ENCODE data around the gene DNAI7. TPM values are rescaled to one million over a fixed set of nuclear protein-coding genes. Genes with fewer than 3 reads are reported as not detected.

DNAI7 gene
- not detected in 2 replicates for total RNA-seq

GRCh38 chr12:25195056-25195971, at the start of gene DNAI7, which contains the start of gene ETFRF1:
DNAI7 (minus strand) TSS chr12:25195160; CDS start chr12:25195078, 82 bp downstream.
ETFRF1 (plus strand) TSS chr12:25195237; CDS start chr12:25203957, 8,720 bp downstream.
- DNase-seq (ENCODE audit: low read depth, low spot score) = peak; percentile 84

- DNase-seq (ENCODE audit: low read depth, low spot score) = no peak
Measured at GRCh38 chr12:25243680-25243990, 48.7 kb upstream of the DNAI7 start.

GRCh38 chr12:25242981-25243679, 48.2 kb upstream of the DNAI7 start:
- no peak for DNase-seq (ENCODE audit: low read depth, low spot score)

- no peak for DNase-seq (ENCODE audit: low read depth, low spot score)
Measured at GRCh38 chr12:25241167-25242020, 46.4 kb upstream of the DNAI7 start.

GRCh38 chr12:25236626-25237025, 41.7 kb upstream of the DNAI7 start:
- DNase-seq (ENCODE audit: low read depth, low spot score) = no peak

- no peak for DNase-seq (ENCODE audit: low read depth, low spot score)
Measured at GRCh38 chr12:25236190-25236589, 41.2 kb upstream of the DNAI7 start.

GRCh38 chr12:25213338-25213737, 18.4 kb upstream of the DNAI7 start:
- DNase-seq (ENCODE audit: low read depth, low spot score) = no peak

GRCh38 chr12:25208554-25208953, 13.6 kb upstream of the DNAI7 start:
- no peak for DNase-seq (ENCODE audit: low read depth, low spot score)

GRCh38 chr12:25207846-25208245, 12.9 kb upstream of the DNAI7 start:
- DNase-seq (ENCODE audit: low read depth, low spot score) = no peak

GRCh38 chr12:25207411-25207810, 12.5 kb upstream of the DNAI7 start:
- DNase-seq (ENCODE audit: low read depth, low spot score) = no peak

GRCh38 chr12:25202137-25202536, 7.2 kb upstream of the DNAI7 start:
- DNase-seq (ENCODE audit: low read depth, low spot score) = no peak

- DNase-seq (ENCODE audit: low read depth, low spot score) = no peak
Measured at GRCh38 chr12:25200703-25201102, 5.7 kb upstream of the DNAI7 start.

GRCh38 chr12:25197608-25198007, 2.6 kb upstream of the DNAI7 start:
- DNase-seq (ENCODE audit: low read depth, low spot score) = no peak

GRCh38 chr12:25194722-25195055, 271 bp downstream of the DNAI7 start:
- DNase-seq (ENCODE audit: low read depth, low spot score) = no peak

GRCh38 chr12:25194214-25194613, 746 bp downstream of the DNAI7 start:
- DNase-seq (ENCODE audit: low read depth, low spot score) = no peak

GRCh38 chr12:25190793-25191192, 4.2 kb downstream of the DNAI7 start:
- no peak for DNase-seq (ENCODE audit: low read depth, low spot score)

GRCh38 chr12:25189656-25190055, 5.3 kb downstream of the DNAI7 start:
- DNase-seq (ENCODE audit: low read depth, low spot score) = no peak

GRCh38 chr12:25187781-25188180, 7.2 kb downstream of the DNAI7 start:
- no peak for DNase-seq (ENCODE audit: low read depth, low spot score)

GRCh38 chr12:25186788-25187402, 8.1 kb downstream of the DNAI7 start:
- no peak for DNase-seq (ENCODE audit: low read depth, low spot score)

- DNase-seq (ENCODE audit: low read depth, low spot score) = no peak
Measured at GRCh38 chr12:25186038-25186787, 8.7 kb downstream of the DNAI7 start.

- DNase-seq (ENCODE audit: low read depth, low spot score) = no peak
Measured at GRCh38 chr12:25184132-25184531, 10.8 kb downstream of the DNAI7 start.
